Measurements from ENCODE around the gene SPPL3.

GRCh38 chr12:120755269-120755668, 148.9 kb downstream of the SPPL3 start:
- no peak for TF ChIP-seq CTCF (IDR thresholded peaks at IDR 0.05)
- TF ChIP-seq POLR2A (IDR thresholded peaks at IDR 0.05) = no peak
